SK-N-SH treated with all-trans-retinoic acid at 6 μM for 48 hours (cell line): ENCODE results near the gene S100B.

Source experiments
- ARNTL ChIP-seq: fragments of 450-650 bp; formaldehyde crosslinking; IDR thresholded peaks from 2 replicates; pipeline ENCODE4 v1.5.0; 2020; ENCODE audit warnings: low read depth, mild to moderate bottlenecking, moderate library complexity, borderline replicate concordance
- PATZ1 ChIP-seq: fragments of 250-450 bp; sonication (Bioruptor Pico); IDR thresholded peaks from 2 replicates; pipeline ENCODE4 v1.8.0; 2020; ENCODE audit warnings: mild to moderate bottlenecking, moderate library complexity, borderline replicate concordance
- RARB ChIP-seq: fragments of 250-450 bp; sonication (Bioruptor Pico); IDR thresholded peaks from 2 replicates; pipeline ENCODE4 v1.8.0; 2021; ENCODE audit warnings: mild to moderate bottlenecking, moderate library complexity
- TCF4 ChIP-seq: fragments of 250-450 bp; sonication (Bioruptor Pico); IDR thresholded peaks from 2 replicates; pipeline ENCODE4 v1.8.0; 2021; ENCODE audit warnings: mild to moderate bottlenecking, moderate library complexity, borderline replicate concordance
- ZC3H10 ChIP-seq: fragments of 250-450 bp; sonication (Bioruptor Pico); IDR thresholded peaks from 2 replicates; pipeline ENCODE4 v1.5.1; 2021; ENCODE audit warnings: mild to moderate bottlenecking, moderate library complexity

- TF ChIP-seq TCF4 (no peak), PATZ1 (CRISPR knock-in tag) (no peak), ZC3H10 (CRISPR knock-in tag) (no peak), RARB (no peak), ARNTL (CRISPR knock-in tag) (no peak)
Measured at GRCh38 chr21:46636181-46636512, 31.3 kb upstream of the S100B start.
